IgD-negative memory B cell (primary cell): Measurements from ENCODE around the gene SLC45A2. TPM values are rescaled to one million over a fixed set of nuclear protein-coding genes. Genes with fewer than 3 reads are reported as not detected.

Experiments used
- polyA plus RNA-seq: library from polyadenylated mRNA; unstranded; fragments of 300-500 nt; fragmentation: Illumina TruSeq; gene quantifications from one replicate; pipeline ENCODE4 v1.2.3, GENCODE V29; 2021

SLC45A2 gene
- polyA plus RNA-seq, 1 donor from 2014 or later = not detected

Other genes starting within 250 kb of the SLC45A2 start
- gene ADAMTS12, start 92.7 kb downstream of the SLC45A2 start, polyA plus RNA-seq = not detected
- gene RXFP3, start 48.3 kb downstream of the SLC45A2 start, polyA plus RNA-seq = not detected
- 6.9 TPM for gene AMACR, start 23.4 kb upstream of the SLC45A2 start, polyA plus RNA-seq
- gene C1QTNF3, start 58.5 kb upstream of the SLC45A2 start, polyA plus RNA-seq = 0.81 TPM